ENCODE data around the gene SHISA4.
"Not testable (repeated sequence)": the region's sequence is repeated elsewhere in the genome, so short reads cannot be mapped to it uniquely, and the experiment has no call there.

SHISA4 gene

DNA sequence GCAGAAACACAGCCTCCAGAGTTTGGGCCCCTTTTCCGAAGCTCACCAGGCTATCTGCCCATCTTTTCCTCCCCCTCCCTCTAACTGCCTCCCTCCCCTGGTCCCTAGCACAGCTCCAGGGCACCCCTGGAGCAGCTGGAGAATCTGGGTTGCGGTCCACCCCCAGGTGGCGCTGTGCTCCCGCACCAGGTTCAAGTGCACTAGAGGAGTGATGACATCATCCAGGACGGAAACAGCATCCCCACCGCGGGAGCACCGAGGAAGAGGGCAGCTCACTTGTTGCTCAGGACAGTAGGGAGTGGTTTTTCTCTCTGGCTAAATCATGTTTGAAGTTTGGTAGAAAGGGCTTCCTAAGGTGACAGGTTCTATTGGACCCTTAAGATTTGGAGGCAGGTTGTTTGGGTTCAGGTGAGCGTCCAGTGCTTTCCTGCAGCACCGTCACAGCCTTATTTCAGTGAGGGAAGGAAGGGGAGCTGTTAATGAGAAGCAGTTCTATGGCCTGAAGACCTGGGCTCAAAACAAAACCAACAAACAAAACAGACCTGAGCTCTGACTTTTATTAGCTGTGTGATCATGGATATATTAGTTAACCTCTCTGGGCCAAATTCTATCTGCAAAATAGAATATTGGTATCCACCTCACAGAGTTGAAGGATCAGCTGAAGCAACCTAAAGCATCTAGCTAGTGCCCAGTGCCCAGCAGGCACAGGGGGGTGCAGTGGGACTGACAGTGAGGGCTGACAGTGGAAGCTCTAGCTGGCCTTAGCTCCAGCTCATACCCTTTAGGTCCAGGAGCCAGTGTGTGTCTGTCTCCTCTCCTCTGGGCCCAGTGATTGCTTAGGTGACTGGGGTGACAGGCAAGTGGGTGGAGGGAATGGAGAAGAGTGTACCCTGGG, 7.5 kb downstream of the SHISA4 start:
- intact Hi-C loops (cut with DNase I) = loop anchor here (5.0 kb wide), 3 partner anchors 61 to 236 kb away; partner anchors contain the start of gene TIMM17A
- DNase-seq = peak; percentile 72 to 98 (median 87)

DNA sequence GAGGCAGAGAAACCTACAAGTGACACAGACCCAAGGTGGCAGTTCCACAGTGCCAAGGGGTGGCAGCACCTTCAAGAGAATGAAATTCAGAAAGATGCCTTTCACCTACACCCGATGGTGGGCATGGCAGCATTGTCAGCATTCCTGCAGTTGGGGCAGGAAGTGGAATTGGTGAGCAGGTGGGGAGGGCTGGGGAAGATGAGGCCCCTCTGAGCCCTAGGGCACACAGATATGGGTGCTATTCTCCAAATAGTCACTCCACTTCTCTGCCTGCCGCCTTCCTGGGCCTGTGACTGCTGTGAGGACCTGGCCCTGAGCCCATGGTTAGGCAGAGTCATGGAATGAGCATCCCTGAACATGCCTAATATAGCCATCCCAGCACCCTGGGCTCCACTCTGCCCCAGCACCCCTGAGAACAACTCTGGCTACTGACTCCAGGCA, 8.3 kb downstream of the SHISA4 start:
- peak in 1 of 10 donors; percentile 67 for DNase-seq
- intact Hi-C loops (cut with DNase I) = loop anchor here (5.0 kb wide), 3 partner anchors 60 to 235 kb away; partner anchors contain the start of gene TIMM17A

DNA sequence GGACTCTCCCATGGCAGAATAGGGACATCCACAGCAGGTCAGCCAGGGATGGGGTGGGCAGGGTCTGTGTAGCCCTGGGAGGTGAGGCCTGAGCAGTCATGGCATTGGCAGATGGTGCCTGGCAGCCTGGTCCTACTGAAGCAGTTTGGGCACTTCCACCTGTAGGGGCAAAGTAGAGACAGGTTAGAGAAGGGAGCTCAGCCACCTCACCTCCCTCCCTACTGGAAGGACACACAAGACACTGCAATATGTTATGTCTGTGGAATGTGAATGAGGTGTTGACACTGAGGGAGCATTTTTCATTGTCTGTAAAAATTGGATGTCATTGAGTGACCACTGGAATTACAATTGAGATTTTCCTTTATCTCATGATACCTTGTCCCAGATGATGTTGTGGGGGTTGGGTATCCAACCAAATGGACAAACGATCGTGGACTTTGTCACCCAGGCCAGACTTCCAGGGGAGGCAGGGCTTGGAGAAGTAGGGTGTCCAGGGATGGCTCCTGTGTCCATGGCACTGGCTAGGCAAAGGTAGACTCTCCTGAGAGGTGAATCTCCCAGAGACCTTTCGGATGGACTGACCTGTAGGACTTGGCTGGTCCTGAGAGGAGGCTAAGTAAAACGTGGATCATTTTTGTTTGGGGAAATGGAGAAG, 9.7 kb downstream of the SHISA4 start:
- DNase-seq = peak in 1 of 10 donors; percentile 53
- intact Hi-C loops (cut with DNase I) = loop anchor here (5.0 kb wide), 3 partner anchors 59 to 234 kb away; partner anchors contain the start of gene TIMM17A

DNA sequence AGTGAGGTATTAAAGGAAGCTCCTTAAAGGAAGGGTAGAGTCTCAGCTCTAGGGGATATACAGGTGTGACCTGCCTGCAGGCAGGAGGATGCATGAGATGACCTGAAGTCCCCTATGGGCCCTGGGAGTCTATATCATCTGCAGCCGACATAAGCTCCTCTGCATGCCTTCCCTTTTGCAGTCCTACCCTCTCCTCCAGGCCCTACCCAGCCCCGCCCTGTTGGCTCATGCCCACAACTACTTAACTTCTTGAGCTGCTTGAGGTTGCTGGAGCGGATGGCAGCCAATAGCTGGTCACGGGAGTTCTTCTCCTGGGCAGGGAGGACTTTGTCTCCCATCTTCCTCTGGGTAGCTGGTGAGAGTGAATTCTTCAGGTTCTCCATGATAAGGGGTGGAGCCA, 10.3 kb downstream of the SHISA4 start:
- intact Hi-C loops (cut with DNase I) = loop anchor here (5.0 kb wide), 3 partner anchors 58 to 233 kb away; partner anchors contain the start of gene TIMM17A
- peak in 2 of 10 donors; percentile 40 to 73 for DNase-seq

DNA sequence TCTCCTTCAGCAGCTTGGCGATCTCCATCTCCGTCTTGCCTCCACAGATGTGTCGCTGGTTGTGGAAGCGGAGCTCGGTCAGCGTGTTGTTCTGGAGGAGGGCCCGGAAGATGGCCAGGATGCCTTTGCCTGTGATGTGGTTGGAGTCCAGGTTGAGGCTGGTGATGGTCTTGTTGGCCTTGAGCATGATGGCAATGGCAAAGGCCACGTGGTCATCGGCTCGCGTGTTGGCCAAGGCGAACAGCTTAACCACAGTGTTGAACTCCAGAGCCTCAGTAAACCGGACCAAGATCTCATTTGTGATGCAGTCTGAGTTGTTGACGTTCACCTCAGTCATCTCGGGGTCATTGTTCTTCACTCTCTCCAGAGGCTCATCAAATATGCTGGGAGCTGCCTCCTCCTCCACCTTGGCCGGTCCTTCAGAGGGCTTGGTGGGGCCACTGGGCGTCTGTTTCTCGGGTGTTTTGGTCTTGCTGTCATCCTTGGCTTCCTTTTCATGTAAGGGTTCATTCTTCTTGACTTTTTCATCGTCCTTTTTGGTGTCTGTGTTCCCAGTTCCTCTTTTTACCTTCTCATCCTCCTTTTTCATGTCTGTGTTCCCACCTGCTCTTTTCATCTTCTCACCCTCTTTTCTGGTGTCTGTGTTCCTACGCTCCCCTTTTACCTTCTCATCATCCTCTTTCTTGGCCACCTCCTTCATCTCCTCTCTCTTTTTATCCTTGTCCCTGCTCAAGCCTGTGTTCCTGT, 11.2 kb downstream of the SHISA4 start:
- peak in 2 of 10 donors; percentile 63 to 65 for DNase-seq
- intact Hi-C loops (cut with DNase I) = loop anchor here (5.0 kb wide), 3 partner anchors 57 to 232 kb away; partner anchors contain the start of gene TIMM17A

DNA sequence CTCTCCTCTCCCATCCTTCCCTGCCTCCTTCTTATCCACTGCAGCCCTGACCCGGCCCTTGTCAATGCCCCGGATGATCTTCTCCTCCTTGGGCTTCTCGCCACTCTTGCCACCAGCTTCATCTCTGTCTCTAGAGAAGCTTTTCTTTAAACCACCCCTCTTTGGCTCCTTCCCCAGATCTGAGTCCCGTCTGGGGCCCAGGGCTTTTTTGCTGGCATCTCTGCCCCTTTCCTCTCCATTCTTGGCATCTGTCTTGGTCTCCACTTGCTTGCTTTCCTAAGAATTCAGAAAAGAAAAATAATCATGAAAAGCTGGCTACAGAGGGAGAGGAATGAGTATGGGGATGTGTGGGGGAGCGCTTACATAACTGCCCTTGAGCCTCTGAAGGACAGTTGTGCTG, 11.8 kb downstream of the SHISA4 start:
- intact Hi-C loops (cut with DNase I) = no loop called here
- peak in 2 of 10 donors; percentile 47 to 50 for DNase-seq

DNA sequence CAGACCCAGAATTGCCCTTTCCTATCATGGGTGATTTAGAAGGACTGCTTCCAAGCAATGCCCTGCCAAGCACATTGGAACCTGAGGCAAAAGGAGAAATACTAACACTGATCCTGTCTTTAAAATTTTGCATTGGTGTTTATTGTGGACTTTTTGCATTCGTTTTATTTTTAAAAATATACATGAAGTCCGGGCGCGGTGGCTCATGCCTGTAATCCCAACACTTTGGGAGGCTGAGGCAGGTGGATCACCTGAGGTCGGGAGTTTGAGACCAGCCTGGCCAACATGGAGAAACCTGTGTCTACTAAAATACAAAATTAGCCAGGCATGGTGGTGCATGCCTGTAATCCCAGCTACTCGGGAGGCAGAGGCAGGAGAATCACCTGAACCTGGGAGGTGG, 12.3 kb downstream of the SHISA4 start:
- peak in 2 of 10 donors; percentile 53 to 62 for DNase-seq
- intact Hi-C loops (cut with DNase I) = not testable (repeated sequence)

DNA sequence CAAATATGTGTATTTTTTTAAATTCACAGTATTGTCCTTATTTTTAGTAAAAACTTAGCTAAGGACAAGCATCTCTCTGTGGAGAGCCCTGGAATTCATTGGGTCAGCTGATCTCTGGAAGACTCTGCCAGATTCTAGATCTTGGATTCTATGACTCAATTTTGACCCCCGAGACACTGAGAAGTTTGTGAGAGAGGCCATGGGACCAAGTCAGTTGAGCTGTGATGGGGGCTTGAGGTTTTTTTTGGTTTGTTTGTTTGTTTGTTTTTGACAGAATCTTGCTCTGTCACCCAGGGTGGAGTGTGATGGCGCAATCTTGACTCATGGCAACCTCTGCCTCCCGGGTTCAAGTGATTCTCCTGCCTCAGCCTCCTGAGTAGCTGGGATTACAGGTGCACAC, 13.5 kb downstream of the SHISA4 start:
- intact Hi-C loops (cut with DNase I) = no loop called here

DNA sequence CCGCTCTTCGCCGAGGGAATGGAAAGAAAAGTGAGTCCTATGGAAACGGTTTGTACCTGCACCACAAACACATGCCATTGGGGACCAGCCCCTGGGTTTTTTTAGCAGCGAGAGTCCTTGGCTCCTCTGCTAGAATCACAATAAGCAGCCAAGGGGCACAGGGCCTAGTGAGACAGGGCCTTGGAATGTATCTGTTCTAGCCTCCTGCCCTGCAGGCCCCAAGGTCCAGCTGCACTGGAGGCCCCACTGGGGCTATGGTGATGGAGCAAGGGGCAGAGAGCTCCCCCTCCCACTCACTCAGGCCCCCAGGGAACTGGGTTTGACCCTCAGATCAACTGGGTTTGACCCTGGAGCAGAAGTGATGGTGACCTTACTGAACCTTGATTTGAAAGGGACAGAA, 14.4 kb downstream of the SHISA4 start:
- peak in 1 of 10 donors; percentile 63 for DNase-seq
- intact Hi-C loops (cut with DNase I) = no loop called here

More for the DNA sequence above, 13.5 kb downstream of the SHISA4 start:
- DNase-seq = no peak

DNA sequence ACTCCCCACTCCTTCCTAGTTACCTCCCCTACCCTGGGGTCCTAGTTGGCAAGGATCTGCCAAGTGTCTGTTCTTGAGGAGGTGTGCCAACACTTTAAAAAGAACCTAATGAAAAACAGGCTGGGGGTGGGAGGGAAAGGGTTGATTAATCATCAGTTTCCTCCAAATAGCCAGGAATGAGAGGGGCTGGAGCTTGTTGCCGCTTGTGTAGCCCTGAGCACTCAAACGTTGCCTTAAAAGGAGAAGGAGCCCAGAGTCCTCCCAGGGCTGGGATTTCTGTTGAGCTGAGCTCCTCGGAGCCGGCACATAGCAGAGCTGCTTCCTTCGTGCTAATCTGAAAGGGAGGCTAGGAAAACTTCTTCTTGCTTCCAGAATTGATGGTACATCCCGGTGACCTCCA, 15.9 kb downstream of the SHISA4 start:
- no peak for DNase-seq
- intact Hi-C loops (cut with DNase I) = no loop called here

DNA sequence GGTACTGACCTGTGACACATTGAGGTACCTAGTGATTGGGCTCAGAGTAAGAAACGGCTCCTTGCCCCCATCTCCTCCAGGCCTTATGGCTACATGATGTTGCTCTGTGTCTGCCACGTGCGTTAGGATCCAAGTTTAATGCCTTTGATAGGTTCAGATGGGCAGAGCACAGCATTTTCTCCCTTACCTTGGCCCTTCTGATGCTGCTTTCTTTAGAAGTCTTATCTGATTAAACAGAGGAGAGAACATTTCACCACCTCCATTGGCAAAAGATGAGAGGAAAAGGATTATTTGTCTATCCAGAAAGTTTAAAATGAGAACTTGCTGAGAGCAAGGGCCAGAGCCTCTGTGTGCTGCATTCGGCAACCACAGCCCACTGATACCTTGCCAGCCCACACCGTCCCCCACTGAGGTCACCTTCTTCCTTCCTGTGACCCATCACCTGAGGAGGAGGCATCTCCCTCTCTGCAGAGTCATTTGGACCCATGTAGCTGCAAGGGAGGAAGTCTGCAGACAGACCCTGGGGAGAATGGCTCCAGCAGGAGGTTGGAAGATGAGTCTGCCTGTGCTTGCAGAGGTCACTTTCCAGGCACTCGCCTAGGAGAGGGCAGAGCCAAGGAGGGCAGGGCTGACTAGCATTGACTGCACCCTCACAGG, 16.7 kb downstream of the SHISA4 start:
- peak in 2 of 10 donors; percentile 24 to 54 for DNase-seq
- intact Hi-C loops (cut with DNase I) = loop anchor here (5.0 kb wide), 1 partner anchor 257 kb away; the partner anchor contains the start of gene PTPN7

DNA sequence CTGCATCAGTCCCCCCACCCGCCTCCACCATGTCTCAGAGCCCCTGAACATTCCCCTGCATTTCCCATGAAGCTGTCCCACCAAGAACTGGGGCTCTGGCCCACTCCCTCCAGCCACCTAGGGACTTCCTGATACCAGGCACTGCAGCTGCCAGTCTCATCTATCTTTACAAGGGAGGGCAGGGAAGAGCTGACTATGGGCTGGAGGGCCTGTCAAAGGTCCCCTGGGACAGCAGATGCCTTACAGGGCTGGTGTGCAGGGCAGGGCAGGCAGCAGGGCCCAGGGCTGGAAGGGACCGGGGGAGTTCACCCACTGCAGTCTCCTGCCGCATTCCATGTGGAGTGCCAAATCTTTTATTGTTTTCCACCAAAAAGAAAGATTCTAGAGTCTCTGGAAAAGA, 17.6 kb downstream of the SHISA4 start:
- intact Hi-C loops (cut with DNase I) = loop anchor here (5.0 kb wide), 1 partner anchor 256 kb away; the partner anchor contains the start of gene PTPN7

DNA sequence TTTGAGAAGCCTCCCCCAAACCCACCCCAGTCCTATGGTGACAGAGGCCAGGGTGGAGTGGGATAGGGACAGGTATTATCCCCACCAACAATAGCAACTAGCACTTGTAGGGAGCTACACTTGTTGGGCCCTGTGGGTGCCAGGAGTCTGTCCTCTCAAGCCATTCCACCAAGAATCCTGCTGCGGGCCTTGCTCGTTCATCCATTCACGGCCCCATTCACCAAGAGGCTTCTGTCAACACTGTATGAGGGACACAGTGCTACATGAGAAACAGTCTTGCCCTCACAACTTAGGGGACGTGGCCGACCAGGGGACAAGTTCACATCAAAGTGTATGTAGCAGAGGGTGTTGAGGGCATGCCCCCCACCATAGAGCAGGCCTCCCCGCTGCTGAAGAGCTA, 18.9 kb downstream of the SHISA4 start:
- DNase-seq = peak in 2 of 10 donors; percentile 49 to 52
- intact Hi-C loops (cut with DNase I) = loop anchor here (5.0 kb wide), 1 partner anchor 255 kb away; the partner anchor contains the start of gene PTPN7

More for the DNA sequence above, 17.6 kb downstream of the SHISA4 start:
- DNase-seq = peak in 1 of 10 donors; percentile 70

DNA sequence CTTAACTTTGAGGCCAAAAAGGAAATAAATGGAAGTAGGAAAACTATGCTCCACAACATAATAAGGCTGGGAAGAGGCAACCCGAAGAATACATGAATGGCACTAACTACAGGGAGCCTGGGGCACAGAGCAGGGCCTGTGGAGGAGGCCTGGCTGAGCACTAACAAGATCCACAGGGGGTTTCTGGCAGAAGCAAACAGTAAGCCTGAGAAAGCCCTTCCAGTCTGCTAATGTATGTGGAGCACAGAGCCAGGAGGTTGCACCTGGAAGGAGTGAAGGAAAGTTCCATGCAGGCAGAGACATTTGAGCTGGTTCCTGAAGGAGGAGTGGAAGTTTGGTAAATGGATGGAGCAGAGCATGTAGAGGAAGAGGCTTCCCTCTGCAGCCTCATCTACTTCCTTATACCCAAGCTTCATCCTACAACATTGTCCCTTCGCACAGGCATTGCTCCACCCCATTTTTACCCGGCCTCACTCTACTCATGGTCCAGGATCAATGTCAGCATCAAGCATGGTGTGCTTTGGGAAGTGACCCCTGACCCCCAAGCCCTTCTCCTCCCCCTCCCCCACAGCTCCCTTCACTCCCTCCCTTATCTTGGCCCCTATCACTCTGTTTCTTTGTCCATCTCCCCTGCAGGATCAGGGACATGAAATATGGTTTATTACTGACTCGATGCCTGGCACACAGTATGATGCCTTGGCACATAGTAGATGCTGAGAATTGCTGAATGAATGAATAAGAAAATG, 23.3 kb downstream of the SHISA4 start:
- intact Hi-C loops (cut with DNase I) = no loop called here
- no peak for DNase-seq

DNA sequence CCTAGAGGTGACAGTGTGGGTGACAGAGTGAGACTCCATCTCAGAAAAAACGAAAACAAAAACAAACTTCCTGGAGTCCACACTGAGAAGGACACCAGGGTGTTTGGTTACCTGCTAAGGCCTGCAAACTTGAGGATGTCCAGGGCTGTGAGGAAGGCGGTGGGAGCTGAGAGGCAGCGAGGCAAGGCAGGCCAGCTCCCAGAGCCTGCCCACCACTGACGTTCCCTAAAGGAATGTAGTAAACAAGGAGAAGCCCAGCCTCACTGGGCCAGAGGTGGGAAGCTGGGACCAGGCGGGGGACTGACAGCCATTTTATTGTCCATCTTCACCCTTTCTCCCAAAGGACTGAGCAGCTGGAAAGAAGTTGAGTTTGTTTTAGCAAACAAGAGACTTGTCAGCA, 24.1 kb downstream of the SHISA4 start:
- intact Hi-C loops (cut with DNase I) = no loop called here
- peak in 1 of 10 donors; percentile 50 for DNase-seq

DNA sequence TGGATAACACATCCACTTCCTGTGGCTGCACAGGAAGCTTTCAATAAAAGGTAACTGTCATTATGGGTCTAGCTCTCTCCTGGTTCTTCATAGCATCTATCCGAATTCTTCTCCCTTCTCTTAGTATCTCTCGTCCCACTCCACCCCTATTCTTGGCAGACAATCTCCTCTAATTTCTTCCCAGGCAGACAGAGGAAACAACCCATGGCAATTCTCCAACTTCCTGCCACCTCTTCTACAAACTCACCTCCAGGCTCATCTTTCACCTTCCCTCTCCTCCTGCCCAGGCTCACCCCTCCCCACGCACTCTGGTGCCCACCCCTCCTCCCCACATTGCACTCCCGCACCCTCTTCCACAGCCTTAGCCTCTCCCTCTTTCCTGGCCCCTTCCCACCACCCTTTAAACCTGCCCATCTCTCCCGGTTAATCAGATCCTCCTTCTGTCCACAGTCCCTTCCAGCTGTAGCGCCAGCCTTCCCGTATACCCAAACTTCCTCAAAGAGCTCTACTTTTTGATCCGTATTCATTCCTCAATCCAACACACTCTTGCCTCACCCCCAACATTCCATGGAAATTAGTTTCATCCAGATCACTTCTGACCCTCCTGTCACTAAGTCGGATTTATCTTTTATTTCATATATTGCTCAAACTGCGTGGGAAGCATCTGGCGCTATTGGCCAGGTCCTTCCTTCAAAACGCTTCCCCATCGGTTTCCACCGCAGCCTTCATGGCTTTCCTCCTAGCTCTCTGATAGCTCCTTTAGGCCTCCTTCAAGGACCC, 25.9 kb downstream of the SHISA4 start:
- intact Hi-C loops (cut with DNase I) = no loop called here
- peak in 1 of 10 donors; percentile 31 for DNase-seq

DNA sequence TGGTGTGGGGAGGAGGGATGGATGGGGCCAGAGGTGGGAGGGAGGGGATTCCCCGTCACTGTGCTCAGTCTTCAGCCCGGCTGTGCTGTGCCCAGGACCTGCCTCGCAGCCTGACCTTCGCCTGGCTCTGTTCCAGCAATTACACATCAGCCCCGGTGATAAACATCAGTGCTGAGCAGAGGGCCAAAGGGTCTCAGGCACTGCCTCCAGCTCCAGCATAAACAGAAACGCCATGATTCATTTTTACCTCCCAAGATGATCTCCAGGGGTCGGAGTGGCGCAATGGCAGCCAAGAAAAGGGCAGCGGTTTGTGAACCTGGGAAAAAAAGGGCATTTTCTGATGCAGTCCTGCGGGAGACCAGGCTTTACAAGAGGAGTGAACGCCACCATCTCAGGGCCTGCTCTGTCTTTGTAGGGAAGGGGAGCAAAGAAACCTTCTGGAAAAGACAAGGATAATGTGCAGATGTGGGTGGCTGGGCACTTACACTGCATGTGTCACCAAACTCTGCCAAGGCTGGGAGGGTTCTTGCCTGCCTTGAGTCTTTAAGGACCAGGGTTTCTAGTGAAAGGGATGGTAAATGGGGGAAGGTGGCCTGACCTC, 28.1 kb downstream of the SHISA4 start:
- intact Hi-C loops (cut with DNase I) = no loop called here

More for the DNA sequence above, 28.1 kb downstream of the SHISA4 start:
- peak in 1 of 10 donors; percentile 62 for DNase-seq

Measured in posterior cingulate gyrus (tissue), 11 donors.